ENCODE measurements around the gene TRPV3. TPM values are rescaled to one million over a fixed set of nuclear protein-coding genes. Genes with fewer than 3 reads are reported as not detected.

The TRPV3 gene
- total and polyA plus RNA-seq, 2 of the 8 experiments (the other 6 are each of a cell fraction or from before 2014, with no cell fraction given), result 0.56 to 1.0 TPM

GRCh38 chr17:3534881-3535252 is 22.7 kb downstream of the TRPV3 start (continued):
- TF ChIP-seq CHD7 (IDR thresholded peaks at IDR 0.05; ENCODE audit: insufficient replicate concordance, low read length), result no peak
- TF ChIP-seq YY1 (IDR thresholded peaks at IDR 0.05; ENCODE audit: low read depth, low read length), result no peak
- no peak for TF ChIP-seq BACH1 (IDR thresholded peaks at IDR 0.05; ENCODE audit: low read length)
- TF ChIP-seq GABPA (IDR thresholded peaks at IDR 0.05; ENCODE audit: borderline replicate concordance, insufficient read depth, low read length), result no peak
- no peak for TF ChIP-seq CHD2 (IDR thresholded peaks at IDR 0.05; ENCODE audit: low read length)
- TF ChIP-seq SRF (IDR thresholded peaks at IDR 0.05; ENCODE audit: low read depth, low read length), result no peak
- no peak for TF ChIP-seq BRCA1 (IDR thresholded peaks at IDR 0.05; ENCODE audit: low read depth, low read length)
- TF ChIP-seq KDM1A (IDR thresholded peaks at IDR 0.05; ENCODE audit: borderline replicate concordance, low read length), result no peak
- TF ChIP-seq TBP (IDR thresholded peaks at IDR 0.05; ENCODE audit: low read depth, low read length), result no peak
- TF ChIP-seq RNF2 (IDR thresholded peaks at IDR 0.05; ENCODE audit: borderline replicate concordance, low read depth, low read length, missing control alignments, poor library complexity, severe bottlenecking), result no peak
- no peak for TF ChIP-seq EGR1 (IDR thresholded peaks at IDR 0.05; ENCODE audit: borderline replicate concordance, low read depth, low read length)
- no peak for TF ChIP-seq TCF12 (IDR thresholded peaks at IDR 0.05; ENCODE audit: low read depth, low read length)
- TF ChIP-seq MAX (IDR thresholded peaks at IDR 0.05), result no peak

All from H1 (cell line).